Right lobe of liver (tissue), 4 donors: ENCODE results near the gene RBM23.

Experiments
- POLR2A ChIP-seq: fragments of 450-650 bp; IDR thresholded peaks from one replicate; pipeline ENCODE4 v1.6.1; 2017; ENCODE audit warnings: antibody characterized with exemption, mild to moderate bottlenecking
- TF ChIP-seq, protein P1 (sequence below), 4 donors: fragments of 200-600 bp in 3 of 4; fragments of 450-650 bp in 1 of 4; IDR thresholded peaks; one replicate each; pipeline versions ENCODE4 v1.5.1 to v1.8.0; 2016 to 2022; ENCODE audit warnings: antibody characterized with exemption in 4 of 4, mild to moderate bottlenecking in 2 of 4
- donor health status: DM: no; HTN: no; CAD: no.
- donor health status: DM: no; HTN: no; CAD: no.
- donor health status: DM: no; HTN: yes; CAD: no.

DNA sequence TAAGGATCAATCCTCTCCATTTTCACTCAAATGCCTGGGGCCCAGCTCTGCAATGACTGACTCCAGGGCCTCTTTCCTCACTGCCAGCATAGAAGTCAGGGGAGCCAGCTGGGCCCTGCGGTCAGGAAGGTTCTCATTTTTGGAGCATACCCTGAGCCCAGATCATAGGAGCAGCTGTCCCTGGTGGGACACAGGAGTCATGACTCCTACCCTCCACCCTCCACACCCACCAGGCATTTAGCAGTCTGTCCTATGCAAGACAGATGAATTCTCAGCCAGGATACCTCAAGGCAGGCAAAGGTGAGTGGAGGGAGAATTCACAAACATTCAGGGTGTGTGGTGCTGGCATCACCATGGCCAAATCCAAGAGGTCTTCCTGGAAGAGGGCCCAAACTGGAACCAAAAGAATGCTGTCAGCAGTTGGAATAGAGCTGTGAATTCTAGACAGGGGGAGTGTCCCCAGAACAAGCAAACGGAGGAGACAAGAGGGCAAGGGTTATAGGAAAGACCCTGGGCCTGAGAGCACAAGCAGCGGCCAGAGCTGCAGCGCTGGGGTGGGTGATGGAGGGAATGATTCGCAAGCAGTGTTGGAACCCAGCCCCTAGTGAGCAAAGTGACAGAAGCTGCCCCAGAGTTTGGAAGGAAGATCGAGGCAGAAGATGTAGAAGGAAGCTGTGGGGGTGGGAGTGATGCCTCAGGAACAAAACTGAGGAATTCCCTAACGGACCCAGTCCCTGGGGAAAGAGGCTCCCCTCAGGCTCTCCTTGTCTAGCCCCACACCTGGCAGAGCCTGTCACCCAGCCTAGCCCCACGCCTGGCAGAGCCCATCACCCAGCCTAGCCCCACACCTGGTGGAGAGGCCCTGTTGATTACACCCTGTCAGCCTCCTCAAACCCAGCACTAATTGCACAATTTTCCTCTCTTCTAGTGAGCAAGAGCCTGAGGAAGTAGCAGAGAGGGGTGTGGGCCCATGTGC lies 40.4 kb downstream of the RBM23 start:
- TF ChIP-seq, protein P1, sequence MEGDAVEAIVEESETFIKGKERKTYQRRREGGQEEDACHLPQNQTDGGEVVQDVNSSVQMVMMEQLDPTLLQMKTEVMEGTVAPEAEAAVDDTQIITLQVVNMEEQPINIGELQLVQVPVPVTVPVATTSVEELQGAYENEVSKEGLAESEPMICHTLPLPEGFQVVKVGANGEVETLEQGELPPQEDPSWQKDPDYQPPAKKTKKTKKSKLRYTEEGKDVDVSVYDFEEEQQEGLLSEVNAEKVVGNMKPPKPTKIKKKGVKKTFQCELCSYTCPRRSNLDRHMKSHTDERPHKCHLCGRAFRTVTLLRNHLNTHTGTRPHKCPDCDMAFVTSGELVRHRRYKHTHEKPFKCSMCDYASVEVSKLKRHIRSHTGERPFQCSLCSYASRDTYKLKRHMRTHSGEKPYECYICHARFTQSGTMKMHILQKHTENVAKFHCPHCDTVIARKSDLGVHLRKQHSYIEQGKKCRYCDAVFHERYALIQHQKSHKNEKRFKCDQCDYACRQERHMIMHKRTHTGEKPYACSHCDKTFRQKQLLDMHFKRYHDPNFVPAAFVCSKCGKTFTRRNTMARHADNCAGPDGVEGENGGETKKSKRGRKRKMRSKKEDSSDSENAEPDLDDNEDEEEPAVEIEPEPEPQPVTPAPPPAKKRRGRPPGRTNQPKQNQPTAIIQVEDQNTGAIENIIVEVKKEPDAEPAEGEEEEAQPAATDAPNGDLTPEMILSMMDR (IDR thresholded peaks at IDR 0.05): no peak
- no peak for TF ChIP-seq POLR2A
